Measurements from ENCODE around the gene TMEM259. TPM values are rescaled to one million over a fixed set of nuclear protein-coding genes. Genes with fewer than 3 reads are reported as not detected.
A peak's percentile ranks its signal among the peaks of the same experiment; 100 is the strongest.

TMEM259 gene
- total RNA-seq, 2 donors from 2014 or later, result 216 to 377 TPM

DNA sequence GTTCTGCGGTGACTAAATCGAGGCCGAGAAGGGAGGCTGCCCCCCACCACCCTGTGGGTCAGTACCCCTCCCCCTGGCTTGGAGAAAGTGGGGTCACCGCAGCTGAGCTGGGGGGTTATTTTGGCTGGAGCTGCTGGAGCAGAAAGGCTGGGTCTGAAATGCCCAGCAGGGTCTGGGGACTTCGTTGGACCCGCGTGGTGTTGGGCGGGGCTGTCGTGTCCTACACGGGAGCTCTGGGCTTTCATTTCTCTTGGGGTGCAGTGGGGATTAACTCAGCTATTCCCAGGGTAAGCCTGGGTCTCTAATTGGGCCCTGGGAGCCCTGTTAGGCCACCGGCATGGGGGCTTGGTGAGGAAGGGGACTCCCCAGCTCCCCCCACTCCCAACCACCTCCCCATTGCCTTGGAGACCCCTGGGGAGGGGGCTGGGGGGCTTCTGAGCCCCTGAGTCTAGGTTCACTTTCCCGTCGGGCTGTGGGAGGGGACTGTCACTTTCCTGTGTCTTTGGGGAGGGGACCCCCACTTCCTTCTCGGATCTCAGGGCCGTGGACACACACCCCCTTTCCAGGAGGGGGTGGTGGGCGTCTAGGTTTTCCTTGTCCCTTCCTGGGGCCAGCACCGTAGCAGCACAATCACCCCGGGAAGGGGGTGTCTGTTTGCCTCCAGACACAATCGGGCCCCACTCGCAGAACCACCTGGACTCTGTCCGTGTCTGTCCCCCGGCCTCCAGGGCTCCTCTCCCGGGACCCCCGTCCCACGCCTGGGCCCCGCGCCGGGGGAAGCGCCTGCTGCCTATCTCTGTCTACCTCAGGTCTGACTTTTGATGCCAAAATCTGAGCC, 47.0 kb downstream of the TMEM259 start:
- Histone ChIP-seq H3K27ac (no peak overlapping the region), H3K9me3 (no peaks in the 10 kb centered on the region), H3K4me3 (no peak overlapping the region), H3K36me3 (no peaks in the 10 kb centered on the region), H3K27me3 (replicated peaks; ENCODE audit: insufficient read depth) (no peaks in the 10 kb centered on the region), H3K4me1 (replicated peaks) (no peaks in the 10 kb centered on the region)
- 80% methylated on average over 28 of the region's 29 CpGs for WGBS
- DNase-seq (ENCODE audit: low spot score), result no peak
- intact Hi-C loops (cut with DNase I), result no loop called here
- TF ChIP-seq, protein P1, sequence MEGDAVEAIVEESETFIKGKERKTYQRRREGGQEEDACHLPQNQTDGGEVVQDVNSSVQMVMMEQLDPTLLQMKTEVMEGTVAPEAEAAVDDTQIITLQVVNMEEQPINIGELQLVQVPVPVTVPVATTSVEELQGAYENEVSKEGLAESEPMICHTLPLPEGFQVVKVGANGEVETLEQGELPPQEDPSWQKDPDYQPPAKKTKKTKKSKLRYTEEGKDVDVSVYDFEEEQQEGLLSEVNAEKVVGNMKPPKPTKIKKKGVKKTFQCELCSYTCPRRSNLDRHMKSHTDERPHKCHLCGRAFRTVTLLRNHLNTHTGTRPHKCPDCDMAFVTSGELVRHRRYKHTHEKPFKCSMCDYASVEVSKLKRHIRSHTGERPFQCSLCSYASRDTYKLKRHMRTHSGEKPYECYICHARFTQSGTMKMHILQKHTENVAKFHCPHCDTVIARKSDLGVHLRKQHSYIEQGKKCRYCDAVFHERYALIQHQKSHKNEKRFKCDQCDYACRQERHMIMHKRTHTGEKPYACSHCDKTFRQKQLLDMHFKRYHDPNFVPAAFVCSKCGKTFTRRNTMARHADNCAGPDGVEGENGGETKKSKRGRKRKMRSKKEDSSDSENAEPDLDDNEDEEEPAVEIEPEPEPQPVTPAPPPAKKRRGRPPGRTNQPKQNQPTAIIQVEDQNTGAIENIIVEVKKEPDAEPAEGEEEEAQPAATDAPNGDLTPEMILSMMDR (IDR thresholded peaks at IDR 0.05), result no peak
- no peak for TF ChIP-seq POLR2A (IDR thresholded peaks at IDR 0.05)
- no peak for TF ChIP-seq POLR2AphosphoS5 (IDR thresholded peaks at IDR 0.05)

DNA sequence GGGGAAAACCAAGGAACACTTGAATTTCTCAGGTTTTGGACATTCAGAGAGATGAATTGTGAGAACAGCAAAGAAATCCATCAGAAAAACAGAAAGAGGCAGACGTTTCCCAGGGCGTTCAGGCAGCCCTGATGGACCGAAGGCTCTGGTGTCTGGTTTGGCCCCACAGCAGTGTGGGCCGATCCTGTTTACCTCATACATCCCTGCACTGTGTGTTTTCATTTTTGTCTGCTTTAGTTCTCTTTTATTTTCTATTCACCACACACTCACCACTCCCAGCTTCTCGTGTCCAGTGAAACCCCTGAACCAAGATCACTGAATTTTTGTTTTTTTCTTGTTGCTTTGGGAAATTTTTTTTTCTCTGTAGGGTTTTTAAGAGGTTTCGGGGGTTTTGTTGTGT, 48.6 kb downstream of the TMEM259 start:
- WGBS, result 96% methylated on average over 6 of the region's 6 CpGs
- intact Hi-C loops (cut with DNase I), result no loop called here
- H3K4me1 ChIP-seq (replicated peaks), result no peaks in the 10 kb centered on the region
- H3K4me3 ChIP-seq, result no peak overlapping the region
- H3K36me3 ChIP-seq, result no peaks in the 10 kb centered on the region
- no peaks in the 10 kb centered on the region for H3K27me3 ChIP-seq (replicated peaks; ENCODE audit: insufficient read depth)
- TF ChIP-seq POLR2A (IDR thresholded peaks at IDR 0.05), result no peak
- TF ChIP-seq, protein P1 (IDR thresholded peaks at IDR 0.05), result no peak
- TF ChIP-seq POLR2AphosphoS5 (IDR thresholded peaks at IDR 0.05), result no peak
- H3K9me3 ChIP-seq, result no peaks in the 10 kb centered on the region
- no peak overlapping the region for H3K27ac ChIP-seq
- DNase-seq (ENCODE audit: low spot score), result no peak

GRCh38 chr19:971795-972194, 49.1 kb downstream of the TMEM259 start:
- Histone ChIP-seq H3K4me1 (replicated peaks) (no peaks in the 10 kb centered on the region), H3K4me3 (no peak overlapping the region), H3K9me3 (no peaks in the 10 kb centered on the region), H3K36me3 (no peaks in the 10 kb centered on the region), H3K27ac (no peak overlapping the region), H3K27me3 (replicated peaks; ENCODE audit: insufficient read depth) (no peaks in the 10 kb centered on the region)
- TF ChIP-seq POLR2A (IDR thresholded peaks at IDR 0.05) (no peak), POLR2AphosphoS5 (IDR thresholded peaks at IDR 0.05) (no peak)
- TF ChIP-seq, protein P1 (IDR thresholded peaks at IDR 0.05), result no peak
- no peak for DNase-seq (ENCODE audit: low spot score)
- intact Hi-C loops (cut with DNase I), result no loop called here
- 92% methylated on average over 24 of the region's 24 CpGs for WGBS

- Histone ChIP-seq H3K36me3 (no peaks in the 10 kb centered on the region), H3K4me1 (replicated peaks) (no peaks in the 10 kb centered on the region), H3K27me3 (replicated peaks; ENCODE audit: insufficient read depth) (no peaks in the 10 kb centered on the region), H3K4me3 (no peak overlapping the region), H3K27ac (no peak overlapping the region), H3K9me3 (no peaks in the 10 kb centered on the region)
- intact Hi-C loops (cut with DNase I), result no loop called here
- TF ChIP-seq, protein P1 (IDR thresholded peaks at IDR 0.05), result peak in 2 of 4 experiments; percentile 9 to 33
- TF ChIP-seq POLR2A (IDR thresholded peaks at IDR 0.05), result no peak
- 95% methylated on average over 14 of the region's 14 CpGs for WGBS
- DNase-seq (ENCODE audit: low spot score), result no peak
Observed at GRCh38 chr19:970695-971094, 50.2 kb downstream of the TMEM259 start.
